Medulla oblongata (tissue), 1 donor: Measurements from ENCODE around the gene SELENOM.

ENCODE experiments used
- DNase-seq: peaks from one replicate; pipeline ENCODE4 v3.0.0-alpha.2; 2015; ENCODE audit errors: extremely low spot score

SELENOM gene, protein sequence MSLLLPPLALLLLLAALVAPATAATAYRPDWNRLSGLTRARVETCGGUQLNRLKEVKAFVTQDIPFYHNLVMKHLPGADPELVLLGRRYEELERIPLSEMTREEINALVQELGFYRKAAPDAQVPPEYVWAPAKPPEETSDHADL

GRCh38 chr22:31107178-31107893, at the start of gene SELENOM:
TSS of gene SELENOM (minus strand) at chr22:31107568. CDS start at chr22:31107505, 63 bp downstream.
- DNase-seq = peak; percentile 97

GRCh38 chr22:31155422-31155821, 48.1 kb upstream of the SELENOM start:
- no peak for DNase-seq

- DNase-seq = no peak
Observed at GRCh38 chr22:31154975-31155374, 47.6 kb upstream of the SELENOM start.

GRCh38 chr22:31153357-31153756, 46.0 kb upstream of the SELENOM start:
- DNase-seq = no peak

- DNase-seq = no peak
Observed at GRCh38 chr22:31151872-31152271, 44.5 kb upstream of the SELENOM start.

GRCh38 chr22:31150615-31151014, 43.2 kb upstream of the SELENOM start:
- DNase-seq = no peak

DNA sequence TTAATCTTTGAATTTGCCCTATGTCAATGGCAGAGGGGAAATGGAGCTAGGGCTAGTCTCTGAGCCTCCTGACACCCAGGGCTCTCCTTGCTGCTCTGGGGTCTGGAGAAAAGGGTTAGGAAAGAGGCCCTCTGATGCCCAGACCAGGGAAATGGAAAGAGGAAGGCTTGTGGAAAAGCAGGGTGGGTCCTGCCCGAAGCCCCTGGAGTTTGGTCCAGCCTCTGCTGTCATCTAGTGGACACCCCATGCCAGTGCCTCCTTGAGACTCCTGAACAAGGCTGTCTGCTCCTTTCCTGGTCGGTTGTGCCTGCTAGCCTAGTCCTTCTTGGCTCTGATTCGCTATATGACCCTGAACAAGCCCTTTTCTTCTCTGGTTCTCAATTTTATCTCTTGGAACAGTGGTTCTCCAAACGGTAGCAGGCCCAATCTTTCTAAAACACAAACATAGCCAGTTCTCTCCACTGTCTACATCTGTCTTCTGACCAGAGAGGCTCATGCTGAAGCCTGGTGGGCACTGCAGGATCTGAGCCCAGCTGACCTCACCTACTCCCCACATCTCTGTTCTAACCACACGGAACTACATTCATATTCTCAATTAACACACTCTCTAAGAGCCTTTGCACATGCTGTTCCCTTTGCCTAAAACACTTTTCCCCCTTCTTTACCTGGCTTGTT, 41.7 kb upstream of the SELENOM start:
- peak; percentile 81 for DNase-seq

DNA sequence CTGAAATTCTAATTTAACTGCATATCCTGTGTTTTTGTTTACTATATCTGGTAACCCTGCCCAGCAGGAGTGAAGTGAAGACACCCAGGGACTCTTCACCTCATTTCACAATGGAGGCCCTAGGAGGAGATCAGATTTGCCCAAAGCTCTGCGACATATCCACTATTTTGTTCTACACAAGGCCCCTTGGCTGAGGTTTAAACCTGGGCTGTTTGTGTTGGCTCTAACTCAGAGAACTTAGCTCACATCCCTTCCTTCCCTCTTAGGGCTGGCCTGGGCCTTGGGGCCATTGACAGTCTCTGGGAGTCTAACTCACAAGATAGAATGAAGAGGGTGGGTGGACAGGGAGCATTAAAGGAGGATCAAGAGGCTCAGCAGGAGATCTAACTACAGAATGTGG, 41.1 kb upstream of the SELENOM start:
- DNase-seq = no peak

DNA sequence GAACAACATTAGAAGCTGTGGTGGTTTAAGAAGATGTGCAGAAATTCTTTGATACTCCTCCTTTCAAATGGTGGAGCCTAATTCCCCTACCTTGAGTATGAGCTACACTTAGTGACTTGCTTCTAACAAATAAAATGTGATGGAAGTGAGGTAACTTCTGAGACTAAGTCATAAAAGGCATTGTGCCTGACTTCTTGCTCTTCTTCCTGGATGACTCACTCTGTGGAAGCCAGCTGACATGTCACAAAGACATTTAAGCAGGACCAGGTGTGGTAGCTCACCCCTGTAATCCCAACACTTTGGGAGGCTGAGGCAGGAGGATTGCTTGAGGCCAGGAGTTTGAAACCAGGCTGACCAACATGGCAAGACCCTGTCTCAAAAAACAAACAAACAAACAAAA, 36.9 kb upstream of the SELENOM start:
- DNase-seq = no peak

DNA sequence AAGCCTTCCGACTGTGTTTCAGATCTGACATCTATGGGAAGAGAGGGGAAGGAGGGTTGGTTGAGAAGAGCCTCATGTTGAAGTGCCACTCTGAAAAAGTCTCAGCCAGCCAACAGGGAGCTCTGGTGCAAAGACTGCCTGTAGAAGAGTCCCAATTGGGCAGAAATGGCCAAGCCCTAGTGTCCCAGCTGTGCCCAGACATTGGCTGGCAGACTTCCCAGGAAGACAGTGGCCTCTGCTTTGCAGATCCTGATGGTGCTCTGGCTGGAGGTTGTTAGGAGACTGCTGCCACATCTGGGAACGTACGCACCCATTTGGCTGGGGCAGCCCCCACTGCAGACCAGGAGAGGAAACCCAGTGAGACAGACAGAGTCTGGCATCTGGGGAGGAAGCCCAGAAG, 36.2 kb upstream of the SELENOM start:
- DNase-seq = peak; percentile 18

DNA sequence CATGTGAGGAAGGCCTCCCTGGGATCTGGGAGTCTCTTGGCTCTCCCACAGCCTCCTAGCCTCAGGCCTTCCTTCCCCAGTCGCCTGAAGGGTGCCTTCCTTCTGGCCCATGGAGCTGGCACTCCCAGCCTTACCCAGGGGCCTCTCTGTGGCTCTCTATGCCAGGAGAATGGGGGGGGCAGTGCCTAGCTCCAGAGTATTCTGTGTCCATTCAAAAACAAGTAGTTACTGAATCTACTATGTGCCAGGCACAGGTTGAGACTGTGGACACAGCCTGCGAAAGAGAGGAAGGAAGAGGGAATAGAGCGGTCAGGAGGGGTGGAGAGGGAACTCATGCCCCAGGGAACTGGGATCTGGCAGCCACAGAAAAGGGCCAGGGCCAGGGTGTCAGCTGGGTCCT, 35.7 kb upstream of the SELENOM start:
- DNase-seq = peak; percentile 9

- DNase-seq = no peak
Observed at GRCh38 chr22:31142285-31142684, 34.9 kb upstream of the SELENOM start.

DNA sequence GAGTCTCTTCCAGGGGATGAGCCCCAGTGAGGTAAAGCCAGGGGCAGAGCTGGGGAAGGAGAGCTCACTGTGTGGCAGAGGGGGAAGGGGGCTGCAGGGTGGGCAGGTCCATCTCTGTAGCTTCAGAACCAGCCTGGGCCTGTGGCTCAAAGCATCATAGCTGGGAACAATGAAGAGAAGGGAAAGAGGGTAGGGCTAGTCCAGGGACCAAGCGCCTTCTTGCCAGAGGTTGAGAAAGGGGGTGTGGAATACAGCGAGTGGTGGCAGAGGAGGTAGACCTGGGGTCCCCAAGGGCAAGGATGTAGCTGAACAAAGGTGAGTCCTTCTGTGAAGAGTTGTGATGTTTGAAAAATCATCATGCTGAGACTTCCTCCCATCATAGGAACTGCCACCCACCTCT, 34.2 kb upstream of the SELENOM start:
- no peak for DNase-seq

GRCh38 chr22:31140746-31141145, 33.4 kb upstream of the SELENOM start:
- no peak for DNase-seq

DNA sequence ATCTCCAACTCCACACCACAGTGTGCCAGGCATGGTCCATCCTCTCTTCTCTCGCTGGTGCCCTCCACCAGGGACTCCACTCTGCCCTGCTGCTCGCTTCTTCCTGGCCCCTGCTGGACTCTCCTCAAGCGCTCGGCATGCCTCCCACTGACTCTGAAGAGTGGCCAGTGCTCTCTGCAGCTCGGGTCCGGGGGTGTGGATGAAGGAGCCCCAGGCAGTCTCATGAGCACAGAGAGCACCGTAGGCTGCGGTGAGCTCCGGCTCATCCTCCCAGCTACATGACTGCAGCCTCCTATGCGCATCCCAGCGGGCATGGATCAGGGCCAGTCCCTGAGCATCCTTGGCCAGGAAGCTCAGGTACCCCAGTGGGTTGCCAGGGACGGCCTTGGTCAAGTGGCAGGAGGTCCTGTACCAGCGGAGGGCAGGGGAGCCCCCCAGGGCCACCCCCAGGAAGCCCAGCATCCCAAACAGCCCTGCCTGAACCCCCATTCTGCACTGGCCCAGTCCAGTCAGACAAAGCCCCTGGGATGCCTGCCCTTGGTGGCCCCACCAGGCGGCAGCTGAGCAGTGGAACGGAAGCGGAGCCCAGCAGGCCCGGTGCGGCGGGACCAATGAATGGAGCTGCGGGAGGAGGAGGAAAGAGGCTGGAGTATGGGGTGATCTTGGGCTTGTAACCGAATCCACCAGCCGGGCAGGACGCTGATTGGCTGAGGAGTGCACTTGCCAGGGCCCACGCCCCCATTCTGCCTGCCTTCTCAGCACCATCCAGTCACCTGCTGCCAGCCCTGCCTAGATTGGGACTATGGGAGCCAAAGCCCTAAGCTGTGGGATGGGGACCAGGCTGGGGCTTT, 32.7 kb upstream of the SELENOM start, which contains the start of gene PLA2G3:
PLA2G3 (minus strand) TSS at position 643 of the 851 bp plus-strand sequence; CDS start at position 489, 154 bp downstream.
- no peak for DNase-seq

GRCh38 chr22:31139066-31139465, 31.7 kb upstream of the SELENOM start:
- no peak for DNase-seq

- DNase-seq = no peak
Observed at GRCh38 chr22:31138126-31138525, 30.8 kb upstream of the SELENOM start.

DNA sequence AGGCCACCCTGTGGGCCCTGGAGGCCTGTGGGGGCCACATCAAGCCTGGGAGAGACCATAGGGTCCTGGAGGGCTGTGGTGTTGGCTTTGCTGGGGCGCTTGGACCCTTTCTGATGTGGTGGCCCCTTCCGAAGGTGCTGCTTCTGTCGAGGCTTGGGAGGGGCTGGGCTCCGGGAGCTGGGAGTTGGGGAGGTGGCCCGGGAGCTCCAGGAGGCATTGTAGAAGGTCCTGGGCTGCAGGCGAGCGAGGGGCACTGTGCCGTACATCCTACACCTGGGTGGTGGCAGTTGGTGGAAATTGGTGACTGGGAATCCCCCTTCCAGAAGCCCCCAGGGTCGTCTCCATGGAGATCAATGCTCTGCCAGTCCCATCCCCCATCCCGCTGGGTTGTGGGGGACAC, 30.4 kb upstream of the SELENOM start:
- no peak for DNase-seq

- no peak for DNase-seq
Observed at GRCh38 chr22:31136711-31137110, 29.3 kb upstream of the SELENOM start.

GRCh38 chr22:31136155-31136554, 28.8 kb upstream of the SELENOM start:
- DNase-seq = no peak

DNA sequence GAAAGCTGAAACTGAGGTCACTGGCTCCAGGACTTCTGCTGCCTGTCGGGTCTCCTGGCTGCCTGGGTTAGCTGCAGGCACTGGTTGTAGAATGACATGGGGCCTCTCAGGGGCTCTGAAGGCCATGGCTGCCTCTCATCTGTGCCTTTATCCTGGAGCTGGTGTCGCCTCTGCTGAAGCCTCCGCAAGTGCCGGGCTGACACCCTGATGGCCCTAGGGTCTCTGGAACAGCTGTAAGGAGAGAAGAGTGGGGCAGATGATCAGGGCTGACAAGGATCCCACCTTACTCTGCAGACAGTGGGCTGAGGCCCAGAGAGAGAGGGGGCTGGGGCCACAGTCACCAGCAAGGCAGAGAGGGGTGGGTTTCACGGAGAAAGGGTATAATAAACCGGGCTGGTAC, 28.3 kb upstream of the SELENOM start:
- DNase-seq = no peak

- no peak for DNase-seq
Observed at GRCh38 chr22:31134688-31135087, 27.3 kb upstream of the SELENOM start.
